HG02852 (cell line): ENCODE data around the gene AFAP1.

Experiments
- ATAC-seq: cut with Tn5 transposase; IDR thresholded peaks from one replicate; pipeline ENCODE4 v1.9.1; 2021; ENCODE audit warnings: mild to moderate bottlenecking, moderate library complexity; ENCODE audit not compliant: unreplicated experiment

Gene AFAP1

GRCh38 chr4:7806338-7807090 lies 133.1 kb downstream of the AFAP1 start:
- ATAC-seq: no peak

- no peak for ATAC-seq
Measured at GRCh38 chr4:7805533-7806337, 133.9 kb downstream of the AFAP1 start.

- ATAC-seq: no peak
Measured at GRCh38 chr4:7804756-7805385, 134.8 kb downstream of the AFAP1 start.

GRCh38 chr4:7803992-7804755 lies 135.5 kb downstream of the AFAP1 start:
- no peak for ATAC-seq

GRCh38 chr4:7803371-7803770 lies 136.3 kb downstream of the AFAP1 start:
- ATAC-seq: no peak

GRCh38 chr4:7802093-7802726 lies 137.5 kb downstream of the AFAP1 start:
- peak; percentile 86 for ATAC-seq

GRCh38 chr4:7801641-7802040 lies 138.0 kb downstream of the AFAP1 start:
- ATAC-seq: no peak

- no peak for ATAC-seq
Measured at GRCh38 chr4:7801001-7801400, 138.7 kb downstream of the AFAP1 start.

GRCh38 chr4:7800410-7800809 lies 139.3 kb downstream of the AFAP1 start:
- no peak for ATAC-seq

GRCh38 chr4:7799736-7800135 lies 139.9 kb downstream of the AFAP1 start:
- ATAC-seq: no peak

GRCh38 chr4:7799306-7799705 lies 140.4 kb downstream of the AFAP1 start:
- no peak for ATAC-seq

GRCh38 chr4:7798178-7798995 lies 141.3 kb downstream of the AFAP1 start:
- no peak for ATAC-seq

GRCh38 chr4:7797330-7797729 lies 142.3 kb downstream of the AFAP1 start:
- no peak for ATAC-seq

GRCh38 chr4:7795983-7796382 lies 143.7 kb downstream of the AFAP1 start:
- no peak for ATAC-seq

- no peak for ATAC-seq
Measured at GRCh38 chr4:7793186-7793585, 146.5 kb downstream of the AFAP1 start.

GRCh38 chr4:7792616-7793015 lies 147.0 kb downstream of the AFAP1 start:
- peak; percentile 94 for ATAC-seq

- ATAC-seq: no peak
Measured at GRCh38 chr4:7790999-7791398, 148.7 kb downstream of the AFAP1 start.

- no peak for ATAC-seq
Measured at GRCh38 chr4:7790023-7790422, 149.6 kb downstream of the AFAP1 start.

GRCh38 chr4:7788694-7789425 lies 150.8 kb downstream of the AFAP1 start:
- no peak for ATAC-seq
